ENCODE results near the gene KCNMA1. TPM values are rescaled to one million over a fixed set of nuclear protein-coding genes. Genes with fewer than 3 reads are reported as not detected.

Gene KCNMA1
- total RNA-seq, 4 donors from 2014 or later: 146 to 300 (median 265) TPM

- Histone ChIP-seq H3K4me1 (peaks cover 4 to 46% (median 28%) of the 10 kb centered on the region in 4 donors), H3K4me3 (no peak overlapping the region), H3K27me3 (no peaks in the 10 kb centered on the region), H3K9me3 (no peaks in the 10 kb centered on the region), H3K36me3 (peaks cover 0 to 7% (median 2%) of the 10 kb centered on the region in 4 donors), H3K27ac (replicated peaks in 1 of 4) (peak overlapping the region in 1 of 4 donors; percentile 45)
- no peak for TF ChIP-seq EP300 (IDR thresholded peaks at IDR 0.05)
- TF ChIP-seq CTCF (IDR thresholded peaks at IDR 0.05): peak; percentile 78 to 86 (median 86)
- DNase-seq (ENCODE audit: extremely low spot score): peak; percentile 90
- intact Hi-C loops (cut with DNase I): no loop called here
- WGBS: 50% methylated on average over 12 of the region's 12 CpGs
Measured at GRCh38 chr10:77111611-77112550, 525.7 kb downstream of the KCNMA1 start.

- intact Hi-C loops (cut with DNase I): no loop called here
- H3K9me3 ChIP-seq: no peaks in the 10 kb centered on the region
- H3K27me3 ChIP-seq: no peaks in the 10 kb centered on the region
- DNase-seq (ENCODE audit: extremely low spot score): no peak
- 74% methylated on average over 3 of the region's 4 CpGs for WGBS
- peak overlapping the region in 3 of 4 donors; percentile 13 to 45 (median 34) for H3K27ac ChIP-seq (replicated peaks in 1 of 4)
- H3K36me3 ChIP-seq: peaks cover 0 to 7% (median 2%) of the 10 kb centered on the region in 4 donors
- no peak overlapping the region for H3K4me3 ChIP-seq
- no peak for TF ChIP-seq EP300 (IDR thresholded peaks at IDR 0.05)
- no peak for TF ChIP-seq POLR2AphosphoS5 (IDR thresholded peaks at IDR 0.05)
- no peak for TF ChIP-seq POLR2A (IDR thresholded peaks at IDR 0.05; ENCODE audit: low read depth)
- no peak for TF ChIP-seq CTCF (IDR thresholded peaks at IDR 0.05)
- peaks cover 4 to 49% (median 37%) of the 10 kb centered on the region in 4 donors for H3K4me1 ChIP-seq
Measured at GRCh38 chr10:77110757-77111156, 526.9 kb downstream of the KCNMA1 start.

GRCh38 chr10:77109351-77109994 is 528.1 kb downstream of the KCNMA1 start:
- WGBS: 91% methylated on average over 9 of the region's 9 CpGs

GRCh38 chr10:77106676-77107075 is 530.9 kb downstream of the KCNMA1 start:
- 100% methylated on average over 3 of the region's 3 CpGs for WGBS
- Histone ChIP-seq H3K9me3 (no peaks in the 10 kb centered on the region), H3K4me1 (peaks cover 0 to 62% (median 57%) of the 10 kb centered on the region in 4 donors), H3K27me3 (no peaks in the 10 kb centered on the region), H3K27ac (replicated peaks in 1 of 4) (peak overlapping the region in 3 of 4 donors; percentile 25 to 78 (median 66)), H3K4me3 (no peak overlapping the region), H3K36me3 (peaks cover 0 to 7% (median 2%) of the 10 kb centered on the region in 4 donors)
- TF ChIP-seq CTCF (IDR thresholded peaks at IDR 0.05) (no peak), EP300 (IDR thresholded peaks at IDR 0.05) (no peak), POLR2AphosphoS5 (IDR thresholded peaks at IDR 0.05) (no peak)
- DNase-seq (ENCODE audit: extremely low spot score): no peak
- intact Hi-C loops (cut with DNase I): loop anchor here (10.0 kb wide), 1 partner anchor 92 kb away; no protein-coding TSS in a partner anchor

More at GRCh38 chr10:77109351-77109994, 528.1 kb downstream of the KCNMA1 start:
- Histone ChIP-seq H3K9me3 (no peaks in the 10 kb centered on the region), H3K4me3 (no peak overlapping the region), H3K27me3 (no peaks in the 10 kb centered on the region), H3K27ac (replicated peaks in 1 of 4) (peak overlapping the region in 1 of 4 donors; percentile 13), H3K36me3 (peaks cover 0 to 7% (median 2%) of the 10 kb centered on the region in 4 donors), H3K4me1 (peaks cover 4 to 62% (median 49%) of the 10 kb centered on the region in 4 donors)
- intact Hi-C loops (cut with DNase I): loop anchor here (10.0 kb wide), 1 partner anchor 95 kb away; no protein-coding TSS in a partner anchor
- DNase-seq (ENCODE audit: extremely low spot score): peak; percentile 62
- no peak for TF ChIP-seq EP300 (IDR thresholded peaks at IDR 0.05)
- TF ChIP-seq POLR2AphosphoS5 (IDR thresholded peaks at IDR 0.05): no peak
- no peak for TF ChIP-seq POLR2A (IDR thresholded peaks at IDR 0.05; ENCODE audit: low read depth)
- TF ChIP-seq CTCF (IDR thresholded peaks at IDR 0.05): no peak
